NCI-H1417 treated with DMSO at 0.1 percent for 48 hours (cell line): ENCODE data around the gene TSPAN18.

Source experiments
- DNase-seq: peaks from one replicate; lab custom pipeline; 2025; lab: John Stamatoyannopoulos, UW

The TSPAN18 gene

GRCh38 chr11:44737245-44738085 is 10.7 kb downstream of the TSPAN18 start:
- DNase-seq, result no peak

- no peak for DNase-seq
These were observed 12.0 kb downstream of the TSPAN18 start for GRCh38 chr11:44738791-44739190.

DNA sequence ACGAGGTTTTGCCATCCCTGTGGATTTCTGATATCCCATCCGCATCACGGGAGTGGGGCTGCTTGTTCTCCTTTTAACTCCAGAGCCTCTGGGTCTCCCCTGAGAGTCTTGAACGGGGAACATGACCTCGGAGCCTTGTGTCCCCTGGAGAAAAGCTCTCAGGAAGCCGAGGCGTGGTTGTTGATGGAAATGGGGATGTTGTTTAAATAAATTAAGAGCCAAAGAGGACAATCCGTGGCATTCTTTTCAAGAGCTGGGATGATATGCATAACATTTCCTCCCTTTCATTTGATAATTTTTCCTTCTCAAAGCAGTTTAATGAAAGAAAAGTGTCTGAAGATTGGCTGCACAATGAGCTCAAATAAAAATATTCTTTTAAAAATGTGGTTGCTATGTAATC is 14.2 kb downstream of the TSPAN18 start:
- DNase-seq, result no peak

- no peak for DNase-seq
These were observed 15.2 kb downstream of the TSPAN18 start for GRCh38 chr11:44741976-44742375.

DNA sequence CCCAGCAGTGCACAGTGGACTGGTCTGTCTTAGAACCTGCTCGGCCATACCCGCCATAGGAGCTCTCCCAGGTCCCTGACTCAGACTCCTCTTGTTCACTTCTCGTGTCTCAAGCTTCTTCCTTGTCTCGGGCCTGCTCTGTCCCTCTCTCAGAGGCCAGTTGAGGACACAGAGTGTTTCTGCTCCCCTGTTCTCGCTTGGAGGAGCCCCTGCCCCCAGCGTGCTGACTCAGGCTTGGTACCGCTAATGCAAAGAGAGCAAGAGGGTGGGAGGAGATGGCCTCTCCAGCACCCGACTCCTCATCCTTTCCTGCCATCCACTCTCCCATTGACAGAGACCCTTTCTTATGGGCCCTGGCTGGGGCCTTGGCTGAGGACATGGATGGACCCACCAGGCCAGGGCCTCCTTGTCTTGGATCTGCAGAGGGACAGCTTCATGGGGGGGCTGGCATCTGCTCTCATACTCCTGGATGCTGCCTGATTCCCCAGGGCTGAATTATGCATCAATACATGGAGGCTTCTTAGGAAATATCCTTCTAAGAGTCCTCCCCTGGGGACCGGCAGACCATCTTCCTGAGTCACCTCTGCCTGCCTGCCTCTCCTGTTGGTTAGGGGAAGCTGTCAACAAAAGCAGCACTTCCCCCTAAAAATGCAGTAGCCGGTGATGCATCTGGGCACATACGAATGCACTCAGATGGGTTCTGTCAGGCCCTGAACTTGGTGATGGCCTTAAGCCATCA is 15.9 kb downstream of the TSPAN18 start:
- no peak for DNase-seq

- DNase-seq, result no peak
These were observed 16.6 kb downstream of the TSPAN18 start for GRCh38 chr11:44743326-44743725.

GRCh38 chr11:44743959-44744557 is 17.3 kb downstream of the TSPAN18 start:
- DNase-seq, result no peak

- no peak for DNase-seq
These were observed 20.1 kb downstream of the TSPAN18 start for GRCh38 chr11:44746894-44747293.

DNA sequence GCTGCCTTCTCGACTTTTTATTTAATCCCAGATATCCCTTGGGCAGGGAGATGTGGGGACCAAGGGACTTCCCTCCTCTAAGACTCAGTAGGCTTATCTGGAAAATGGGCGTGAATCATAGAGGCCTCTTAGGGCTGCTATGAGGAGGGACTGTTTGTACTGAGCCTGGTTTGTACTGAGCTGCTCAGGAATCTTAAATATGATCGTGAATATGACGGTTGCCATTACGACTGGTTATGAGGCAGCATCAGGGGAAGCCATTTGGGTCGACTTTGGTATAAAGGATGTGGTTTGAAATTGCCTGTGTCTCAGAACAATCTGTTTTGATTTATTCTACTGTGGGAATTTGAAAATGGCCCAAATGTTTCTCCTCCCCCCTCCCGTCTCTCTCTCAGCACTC is 20.6 kb downstream of the TSPAN18 start:
- DNase-seq, result no peak

GRCh38 chr11:44747836-44748235 is 21.1 kb downstream of the TSPAN18 start:
- DNase-seq, result no peak

GRCh38 chr11:44748606-44749005 is 21.8 kb downstream of the TSPAN18 start:
- DNase-seq, result no peak

GRCh38 chr11:44749189-44749588 is 22.4 kb downstream of the TSPAN18 start:
- no peak for DNase-seq

- DNase-seq, result no peak
These were observed 24.0 kb downstream of the TSPAN18 start for GRCh38 chr11:44750551-44751465.

DNA sequence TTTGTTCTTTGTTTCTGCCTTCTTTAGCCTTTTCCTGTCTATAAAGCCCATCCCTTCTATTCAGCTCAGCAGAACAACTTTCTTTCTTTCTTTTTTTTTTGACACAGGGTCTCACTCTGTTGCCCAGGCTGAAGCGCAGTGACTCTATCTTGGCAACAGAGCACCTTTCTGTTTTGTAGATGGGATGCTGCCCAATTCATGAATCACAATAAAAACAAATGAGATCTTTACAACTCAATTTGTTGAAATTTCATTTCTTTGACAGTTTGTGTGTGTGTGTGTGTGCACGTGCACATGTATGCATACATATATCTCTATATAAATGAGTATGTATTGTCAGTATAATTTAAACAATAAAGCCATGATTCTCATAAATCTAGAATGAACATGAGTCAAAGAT is 25.5 kb downstream of the TSPAN18 start:
- no peak for DNase-seq

DNA sequence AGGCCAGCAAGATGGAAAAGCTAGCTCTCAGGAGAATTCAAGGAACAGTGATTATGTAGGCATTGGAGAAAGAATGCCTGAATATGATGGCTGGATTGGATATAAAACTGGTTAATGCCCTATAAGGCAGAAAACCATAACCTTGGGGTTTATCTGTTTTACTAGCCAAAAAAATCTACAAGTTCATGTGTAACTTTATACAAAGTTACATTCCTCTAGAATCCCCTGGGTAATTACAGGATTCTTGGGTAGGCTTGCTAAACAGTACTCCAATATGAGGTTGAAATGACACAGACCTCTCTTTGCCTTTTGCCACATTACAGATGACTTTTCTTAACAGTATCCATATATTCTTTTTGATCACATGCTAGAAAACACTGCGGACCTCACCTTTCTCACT is 26.0 kb downstream of the TSPAN18 start:
- DNase-seq, result no peak

GRCh38 chr11:44753961-44754645 is 27.3 kb downstream of the TSPAN18 start:
- DNase-seq, result no peak

DNA sequence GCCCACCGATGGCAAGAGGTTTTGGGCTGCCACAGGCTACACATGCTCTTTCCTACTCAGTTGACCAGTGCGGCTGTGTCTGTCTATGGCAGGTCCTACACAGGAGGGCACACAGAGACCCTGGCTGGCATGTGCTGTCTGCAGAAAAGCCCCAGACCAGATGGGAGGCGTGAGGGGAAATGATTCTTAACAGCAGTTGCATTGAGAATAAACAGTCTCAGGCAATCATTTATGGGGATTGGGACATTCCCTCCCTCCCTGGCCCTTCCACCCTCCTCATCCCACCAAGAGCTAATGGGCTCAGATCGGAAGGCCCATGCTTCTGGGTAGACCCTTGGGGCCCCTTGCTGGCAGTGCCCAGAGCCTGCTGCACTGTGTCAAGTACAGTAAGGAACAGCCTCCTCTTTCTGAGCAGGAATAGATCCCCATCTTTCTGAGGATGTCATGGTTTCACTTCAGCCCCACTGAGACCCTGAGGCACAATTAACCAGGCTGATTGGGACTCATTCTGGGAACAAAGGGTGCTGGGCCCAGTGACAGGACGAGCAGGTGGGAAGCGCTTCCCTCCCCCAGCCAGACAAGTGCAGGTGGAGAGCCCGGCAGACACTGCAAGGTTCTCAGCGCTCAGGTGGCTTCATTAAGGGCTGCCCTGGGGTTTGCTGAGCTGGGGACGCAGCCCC is 28.3 kb downstream of the TSPAN18 start:
- DNase-seq, result no peak

GRCh38 chr11:44755556-44756523 is 29.1 kb downstream of the TSPAN18 start:
- no peak for DNase-seq

GRCh38 chr11:44758983-44759382 is 32.2 kb downstream of the TSPAN18 start:
- DNase-seq, result no peak
